Measurements from ENCODE around the gene ZFP37.
"Not testable (repeated sequence)": the region's sequence is repeated elsewhere in the genome, so short reads cannot be mapped to it uniquely, and the experiment has no call there.

Gene ZFP37

DNA sequence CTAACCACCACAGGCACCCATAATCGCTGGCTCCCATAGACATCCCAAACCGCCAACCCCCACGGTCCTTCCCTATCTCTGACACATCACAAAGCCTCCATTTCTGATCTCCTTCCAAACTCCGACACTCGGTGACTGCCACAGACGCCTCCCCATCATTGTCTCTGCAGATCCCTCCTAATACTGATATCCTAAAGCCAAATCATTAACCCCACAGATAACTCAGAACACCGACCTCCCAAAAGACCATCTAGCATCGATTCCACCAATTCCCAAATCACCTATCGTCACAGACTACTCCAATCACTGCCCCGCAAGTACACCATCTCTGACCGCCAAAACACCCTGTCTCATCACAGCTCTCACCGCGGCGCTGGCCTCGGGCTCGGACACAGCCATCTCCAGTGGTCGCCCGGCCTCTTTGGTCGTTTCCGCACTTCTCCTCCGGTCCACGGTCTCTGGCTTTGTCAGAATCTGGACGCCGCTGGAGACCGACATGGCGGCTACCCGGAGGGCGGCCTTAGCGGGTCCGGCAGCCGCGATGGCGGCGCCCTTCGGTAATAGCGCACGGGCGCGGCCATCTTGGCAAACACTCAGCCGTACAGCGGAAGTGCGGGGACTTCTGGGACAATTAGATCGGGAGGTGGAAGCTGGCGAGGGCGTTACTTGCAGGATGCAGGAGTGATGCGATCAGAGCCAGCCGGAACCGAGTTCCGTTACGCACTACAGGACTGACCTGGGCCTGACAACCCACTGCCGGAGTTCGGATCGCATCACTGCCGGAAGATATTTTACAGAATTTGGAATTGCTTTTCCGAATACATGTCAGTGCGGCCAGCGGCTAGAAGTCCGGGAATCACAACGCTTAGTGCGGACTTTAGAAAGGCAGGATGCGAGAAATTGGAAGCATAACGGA lies at the start of gene ZFP37:
Gene ZFP37, minus strand, starts transcription at position 534 of the 916 bp plus-strand sequence. Its CDS starts 36 bp downstream, at position 498.
- peak; percentile 52 for DNase-seq

DNA sequence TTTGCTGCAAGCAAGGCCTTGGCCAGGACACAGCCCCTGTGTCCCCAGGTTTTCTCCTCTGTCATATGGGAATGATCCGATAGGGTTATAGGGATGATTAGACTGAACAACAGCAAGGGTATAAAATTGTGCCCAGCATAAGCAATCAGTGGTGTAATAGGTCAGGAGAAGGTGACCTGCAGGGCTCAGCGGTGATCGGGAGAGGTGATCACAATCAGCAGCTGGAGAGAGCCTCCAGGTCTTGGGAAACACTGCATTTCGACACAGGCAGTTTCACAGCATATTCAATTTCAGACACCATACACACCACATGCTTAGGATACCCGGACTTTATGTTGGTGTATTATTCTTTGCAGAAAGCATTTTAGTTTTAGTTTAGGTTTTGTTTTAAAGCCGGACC lies 48.8 kb upstream of the ZFP37 start:
- not testable (repeated sequence) for DNase-seq

DNA sequence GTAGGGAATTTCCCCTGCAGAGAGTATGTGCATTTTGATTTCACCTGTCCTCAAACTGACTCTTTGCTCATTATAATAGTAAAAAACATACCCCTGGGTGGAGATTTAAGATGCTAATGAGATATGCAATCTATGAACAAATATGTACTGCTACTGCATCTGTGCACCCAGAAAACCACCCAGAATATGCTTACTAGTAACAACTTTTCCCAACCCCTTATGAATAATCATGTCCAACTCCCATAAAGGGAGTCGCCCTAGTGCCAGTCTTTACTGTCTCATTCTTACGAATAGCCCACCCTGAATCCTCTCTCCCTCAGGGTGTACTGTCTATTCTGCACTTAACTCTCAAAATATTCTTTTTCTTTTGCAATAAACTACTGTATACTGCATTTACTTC lies 39.0 kb upstream of the ZFP37 start:
- no peak for DNase-seq

DNA sequence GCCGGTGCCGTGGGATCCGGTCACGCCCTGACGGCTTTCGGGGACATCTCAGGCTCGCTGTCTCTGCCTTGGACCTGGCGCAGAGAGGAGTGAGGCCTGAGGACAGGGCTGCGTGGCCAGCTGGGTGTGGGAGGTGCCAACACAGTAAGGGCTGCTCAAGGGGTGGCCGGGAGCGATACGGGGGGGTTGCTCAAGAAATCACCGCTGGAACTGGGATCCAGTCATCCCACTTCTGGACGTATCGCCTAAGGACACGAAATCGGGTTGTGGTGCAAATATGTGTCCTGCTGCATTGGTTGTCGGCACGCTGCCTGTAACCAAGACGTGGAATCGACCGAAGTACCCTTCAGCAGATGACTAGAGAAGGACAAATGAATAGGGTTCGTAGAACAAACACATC lies 33.4 kb upstream of the ZFP37 start:
- DNase-seq = not testable (repeated sequence)

DNA sequence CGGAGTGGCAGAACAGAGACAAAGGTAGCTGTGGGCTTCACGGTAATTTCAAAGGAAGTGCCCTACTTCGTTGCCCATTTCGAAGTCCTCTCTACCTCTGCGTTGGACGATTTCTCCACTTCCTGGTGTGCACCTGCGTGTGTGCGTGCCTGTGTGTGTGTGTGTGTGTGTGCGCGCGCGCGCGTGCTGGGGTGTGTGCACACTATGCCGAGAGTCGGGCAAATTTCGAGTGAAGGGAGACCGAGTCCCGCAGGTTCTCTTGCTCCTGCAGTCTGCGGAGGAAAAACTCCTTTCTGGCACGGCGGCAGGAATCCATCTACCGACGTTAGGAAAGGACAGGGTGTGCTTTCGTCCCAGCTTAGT lies 32.6 kb upstream of the ZFP37 start:
- DNase-seq = not testable (repeated sequence)

DNA sequence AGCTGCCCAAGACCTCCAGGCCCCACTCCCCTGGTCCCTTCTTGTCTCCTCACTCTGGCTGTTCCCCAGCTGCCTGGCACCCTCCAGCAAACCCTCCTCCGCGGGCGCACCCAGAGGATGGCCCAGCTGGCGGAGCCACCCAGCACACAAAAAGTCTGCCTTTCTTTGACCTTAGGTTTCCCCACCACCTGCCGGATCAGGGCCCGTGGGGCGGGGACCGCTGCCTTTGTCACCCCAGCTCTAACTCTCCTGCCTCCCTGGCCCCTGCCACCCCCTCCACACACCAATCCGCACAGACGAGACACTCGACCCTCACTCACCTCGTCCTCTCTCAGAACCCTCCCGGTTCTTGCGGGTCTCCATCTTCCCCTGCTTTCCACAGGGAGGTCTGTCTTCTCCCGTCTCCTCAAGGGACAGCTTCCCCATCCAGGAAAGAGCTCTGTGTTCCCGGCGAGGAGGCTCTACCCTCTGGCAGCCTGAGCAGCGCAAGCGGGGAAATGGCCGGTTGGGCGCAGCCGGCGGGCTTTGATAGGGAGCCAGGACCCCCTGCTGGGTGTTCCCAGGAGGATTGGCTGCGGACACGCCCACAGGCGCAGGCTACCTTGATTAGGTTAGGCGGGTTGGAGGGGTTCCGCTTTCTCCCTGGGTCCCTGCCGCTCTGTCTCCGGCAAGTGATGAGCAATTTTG lies 32.1 kb upstream of the ZFP37 start:
- not testable (repeated sequence) for DNase-seq

DNA sequence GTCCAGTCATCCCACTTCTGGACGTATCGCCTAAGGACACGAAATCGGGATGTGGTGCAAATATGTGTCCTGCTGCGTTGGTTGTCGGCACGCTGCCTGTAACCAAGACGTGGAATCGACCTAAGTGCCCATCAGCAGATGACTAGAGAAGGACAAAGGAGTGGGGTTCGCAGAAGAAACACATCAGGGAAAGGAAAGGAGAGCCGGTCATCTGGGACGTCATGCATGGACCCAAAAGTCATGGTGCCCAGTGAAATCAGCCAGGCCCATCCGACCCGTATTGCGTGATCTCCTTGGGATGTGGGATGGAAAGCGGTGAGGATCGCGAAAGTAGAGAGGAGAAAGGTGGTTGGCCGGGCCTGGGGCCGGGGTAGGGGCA lies 6.4 kb upstream of the ZFP37 start:
- not testable (repeated sequence) for DNase-seq

DNA sequence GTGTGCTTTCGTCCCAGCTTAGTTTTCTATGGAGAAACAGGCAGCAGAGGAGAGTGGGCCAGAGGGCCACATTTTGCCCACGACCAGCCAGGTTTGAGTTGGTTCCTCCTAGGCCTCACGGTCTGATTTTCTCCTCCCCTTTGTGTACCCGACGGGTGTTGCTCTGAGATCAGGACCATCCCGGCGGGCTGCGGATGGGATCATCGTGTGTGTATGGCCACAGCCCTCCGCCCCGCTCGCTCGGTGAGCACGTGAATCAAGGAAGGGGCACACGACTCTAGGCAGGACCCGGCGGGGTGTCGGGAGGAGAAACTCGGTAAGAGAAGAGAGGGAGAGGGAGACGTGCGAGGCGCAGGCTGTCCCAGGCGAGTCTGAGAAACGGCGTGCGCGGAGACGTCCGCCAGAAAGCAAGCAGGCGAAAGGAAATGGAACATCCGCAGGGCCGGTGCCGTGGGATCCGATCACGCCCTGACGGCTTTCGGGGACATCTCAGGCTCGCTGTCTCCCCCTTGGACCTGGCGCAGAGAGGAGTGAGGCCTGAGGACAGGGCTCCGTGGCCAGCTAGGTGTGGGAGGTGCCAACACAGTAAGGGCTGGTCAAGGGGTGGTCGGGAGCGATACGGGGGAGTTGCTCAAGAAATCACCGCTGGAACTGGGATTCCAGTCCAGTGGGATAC lies 5.9 kb upstream of the ZFP37 start:
- not testable (repeated sequence) for DNase-seq

DNA sequence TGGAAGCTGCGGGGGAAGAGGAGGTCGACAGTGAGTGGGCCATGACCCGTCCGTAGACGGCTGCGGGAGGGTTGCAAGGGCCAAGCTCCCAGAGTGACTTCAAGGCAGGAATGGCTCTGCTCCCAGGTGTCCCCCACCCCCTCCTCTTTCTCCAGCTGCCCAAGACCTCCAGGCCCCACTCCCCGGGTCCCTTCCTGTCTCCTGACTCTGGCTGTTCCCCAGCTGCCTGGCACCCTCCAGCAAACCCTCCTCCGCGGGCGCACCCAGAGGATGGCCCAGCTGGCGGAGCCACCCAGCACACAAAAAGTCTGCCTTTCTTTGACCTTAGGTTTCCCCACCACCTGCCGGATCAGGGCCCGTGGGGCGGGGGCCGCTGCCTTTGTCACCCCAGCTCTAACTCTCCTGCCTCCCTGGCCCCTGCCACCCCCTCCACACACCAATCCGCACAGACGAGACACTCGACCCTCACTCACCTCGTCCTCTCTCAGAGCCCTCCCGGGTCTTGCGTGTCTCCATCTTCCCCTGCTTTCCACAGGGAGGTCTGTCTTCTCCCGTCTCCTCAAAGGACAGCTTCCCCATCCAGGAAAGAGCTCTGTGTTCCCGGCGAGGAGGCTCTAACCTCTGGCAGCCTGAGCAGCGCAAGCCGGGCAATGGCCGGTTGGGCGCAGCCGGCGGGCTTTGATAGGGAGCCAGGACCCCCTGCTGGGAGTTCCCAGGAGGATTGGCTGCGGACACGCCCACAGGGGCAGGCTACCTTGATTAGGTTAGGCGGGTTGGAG lies 4.7 kb upstream of the ZFP37 start:
- not testable (repeated sequence) for DNase-seq

DNA sequence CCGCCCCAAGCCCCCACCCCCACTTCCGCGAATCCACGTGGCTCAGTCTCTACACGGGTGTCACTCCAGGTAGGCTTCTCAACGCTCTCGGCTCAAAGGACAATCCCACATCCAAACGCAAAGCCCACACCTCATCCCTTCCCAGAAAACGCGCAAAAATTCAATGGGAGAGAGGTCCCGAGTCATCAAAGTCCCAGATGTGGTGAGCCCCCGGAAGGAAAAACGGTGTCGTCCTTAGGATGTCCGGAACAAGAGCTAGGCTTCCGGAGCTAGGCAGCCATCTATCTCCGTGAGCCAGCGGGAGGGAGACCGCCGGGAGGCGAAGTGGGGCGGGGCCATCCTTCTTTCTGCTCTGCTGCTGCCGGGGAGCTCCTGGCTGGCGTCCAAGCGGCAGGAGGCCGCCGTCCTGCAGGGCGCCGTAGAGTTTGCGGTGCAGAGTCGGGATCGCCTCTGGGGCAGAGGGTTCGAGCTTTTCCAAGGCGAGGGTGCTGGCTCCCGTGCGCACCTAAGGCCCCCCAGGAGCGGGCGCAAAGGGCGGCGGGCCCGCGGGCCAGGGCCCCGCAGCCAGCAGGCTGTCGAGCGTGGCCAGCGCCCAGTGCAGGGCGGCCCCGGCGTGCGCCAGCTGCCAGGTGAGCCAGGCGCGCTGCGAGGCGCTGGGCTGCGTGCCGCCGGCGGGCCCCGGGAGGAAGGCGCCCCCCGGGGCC lies 3.2 kb upstream of the ZFP37 start:
- not testable (repeated sequence) for DNase-seq

DNA sequence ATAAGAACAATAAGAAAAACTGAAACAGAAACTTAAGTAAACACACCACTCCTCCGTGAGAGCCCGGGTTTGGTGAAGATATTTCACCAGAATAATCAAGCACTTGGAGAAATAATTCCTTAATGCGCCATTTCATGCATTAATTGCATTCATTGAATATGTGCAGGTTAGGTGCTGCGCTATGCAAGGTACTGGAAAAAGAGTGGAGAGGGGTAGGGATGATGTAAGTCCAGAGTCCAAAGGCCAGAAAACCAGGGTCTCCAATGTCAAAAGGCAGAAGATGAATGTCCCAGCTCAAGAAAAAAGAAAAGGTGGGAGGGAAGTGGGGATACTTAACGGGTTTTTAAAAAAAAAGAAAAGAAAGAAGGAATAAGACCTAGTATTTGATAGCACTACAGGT lies 669 bp upstream of the ZFP37 start:
- no peak for DNase-seq

DNA sequence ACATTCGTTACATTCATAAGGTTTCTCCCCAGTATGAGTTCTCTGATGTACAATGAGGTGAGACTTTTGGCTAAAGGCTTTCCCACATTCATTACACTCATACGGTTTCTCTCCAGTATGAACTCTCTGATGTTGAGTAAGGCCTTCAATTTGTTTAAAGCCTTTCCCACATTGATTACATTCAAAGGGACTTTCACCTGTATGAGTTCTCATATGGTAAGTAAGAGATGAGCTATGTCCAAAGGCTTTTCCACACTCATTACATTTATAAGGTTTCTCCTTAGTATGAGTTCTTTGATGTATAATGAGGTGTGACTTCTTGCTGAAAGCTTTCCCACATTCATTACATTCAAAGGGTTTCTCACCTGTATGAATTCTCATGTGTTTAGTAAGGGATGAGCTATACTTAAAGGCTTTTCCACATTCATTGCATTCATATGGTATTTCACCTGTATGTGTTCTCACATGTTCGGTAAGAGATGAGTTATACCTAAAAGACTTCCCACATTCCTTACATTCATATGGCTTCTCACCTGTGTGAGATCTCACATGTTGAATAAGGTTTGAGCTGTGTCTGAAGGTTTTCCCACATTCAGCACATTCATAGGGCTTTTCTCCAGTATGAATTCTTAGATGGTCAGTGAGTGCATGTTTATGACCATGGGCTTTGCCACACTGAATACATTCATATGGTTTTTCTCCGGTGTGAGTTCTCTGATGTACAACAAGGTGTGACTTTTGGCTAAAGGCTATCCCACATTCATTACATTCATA lies 13.5 kb downstream of the ZFP37 start:
- DNase-seq = no peak

DNA sequence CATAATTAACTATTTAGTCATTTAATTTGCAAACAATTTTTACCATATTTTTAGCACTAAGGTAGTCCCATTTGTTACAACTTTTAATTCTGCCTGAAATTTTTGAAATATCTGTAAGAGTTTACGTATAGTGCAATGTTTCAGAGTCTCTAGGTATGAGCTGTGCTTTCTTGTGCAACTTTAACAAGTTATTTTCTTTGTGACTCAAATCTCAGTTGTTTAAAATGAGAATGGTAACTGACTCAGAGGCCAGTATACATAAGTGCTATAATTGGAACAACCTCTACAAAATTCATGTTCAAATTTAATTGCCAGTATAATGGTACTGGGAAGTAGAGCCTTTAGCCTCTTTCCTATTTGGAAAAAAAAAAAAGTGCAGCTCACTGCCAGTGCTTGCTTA lies 30.3 kb downstream of the ZFP37 start:
- no peak for DNase-seq

DNA sequence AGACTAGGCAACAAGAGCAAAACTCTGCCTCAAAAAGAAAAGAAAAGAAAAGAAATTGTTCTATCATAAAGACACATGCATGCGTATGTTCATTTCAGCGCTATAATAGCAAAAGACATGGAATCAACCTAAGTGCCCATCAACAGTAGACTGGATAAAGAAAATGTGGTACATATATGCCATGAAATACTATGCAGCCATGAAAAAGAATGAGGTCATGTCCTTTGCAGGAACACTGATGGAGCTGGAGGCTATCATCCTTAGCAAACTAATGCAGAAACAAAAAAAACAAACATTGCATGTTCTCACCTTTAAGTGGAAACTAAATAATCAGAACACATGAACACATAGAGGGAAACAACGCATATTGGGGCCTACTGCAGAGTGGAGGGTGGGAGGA lies 38.3 kb downstream of the ZFP37 start:
- no peak for DNase-seq

DNA sequence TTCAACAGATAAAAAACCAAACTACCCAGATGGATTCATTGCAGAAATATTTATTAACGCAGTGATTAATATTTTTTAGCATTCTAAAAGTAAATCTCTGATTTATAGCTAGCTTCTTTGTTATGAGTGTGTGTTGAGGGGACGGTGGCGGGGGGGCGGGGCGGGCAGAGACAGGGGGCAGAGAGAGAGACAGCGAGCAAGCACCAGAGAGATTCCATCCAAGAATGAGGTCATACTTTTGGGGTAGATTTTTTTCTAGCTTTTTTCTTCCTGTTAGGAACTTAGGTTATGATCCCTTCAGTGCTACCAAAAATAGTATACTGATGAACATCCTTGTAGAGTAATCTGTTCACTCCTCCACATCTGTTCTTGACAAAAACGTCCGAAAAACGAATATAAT lies 44.0 kb downstream of the ZFP37 start:
- DNase-seq = no peak

DNA sequence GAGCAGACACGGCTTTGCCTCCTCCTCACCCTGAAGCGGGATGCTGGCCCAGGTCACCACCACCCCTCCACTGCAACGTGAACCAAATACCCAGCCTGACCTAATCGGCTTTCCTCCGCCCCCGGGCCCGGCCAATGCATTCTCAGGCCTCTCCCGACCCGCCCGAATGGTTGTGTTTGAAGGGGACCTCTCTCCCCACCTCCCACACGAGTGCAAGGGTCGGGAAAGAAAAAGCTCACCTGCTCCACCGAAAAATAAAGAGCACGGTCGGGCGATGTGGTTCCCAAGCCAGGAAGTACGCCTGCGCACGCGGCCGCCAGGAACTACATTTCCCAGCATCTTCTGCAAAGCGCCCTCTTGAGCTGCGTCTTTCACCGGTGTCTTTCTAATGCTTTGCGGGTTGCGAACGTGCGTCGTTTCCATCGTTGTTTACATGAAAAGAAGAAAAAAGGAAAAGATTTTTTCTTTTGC lies 44.6 kb downstream of the ZFP37 start, which contains the start of gene ZNF883:
Gene ZNF883, minus strand, starts transcription at position 282 of the 471 bp plus-strand sequence.
- no peak for DNase-seq

DNA sequence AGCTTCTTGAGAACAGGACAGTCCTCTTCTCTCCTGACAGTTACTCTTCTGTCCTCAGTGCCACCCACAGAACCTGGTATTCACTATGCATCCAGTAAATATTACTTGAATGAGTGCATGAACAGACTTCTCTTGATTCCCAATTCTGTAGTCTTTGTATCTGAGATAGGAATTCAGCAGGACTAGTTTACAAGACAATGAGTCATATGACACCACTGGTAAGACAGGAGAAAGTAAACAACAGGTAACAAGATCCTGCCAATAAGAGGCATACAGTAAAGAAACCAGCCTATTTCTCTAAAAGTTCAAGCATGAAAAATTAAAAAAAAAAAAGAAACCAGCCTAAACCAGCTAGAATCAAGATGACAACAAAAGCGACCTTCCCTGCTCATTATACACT lies 50.7 kb downstream of the ZFP37 start:
- no peak for DNase-seq

DNA sequence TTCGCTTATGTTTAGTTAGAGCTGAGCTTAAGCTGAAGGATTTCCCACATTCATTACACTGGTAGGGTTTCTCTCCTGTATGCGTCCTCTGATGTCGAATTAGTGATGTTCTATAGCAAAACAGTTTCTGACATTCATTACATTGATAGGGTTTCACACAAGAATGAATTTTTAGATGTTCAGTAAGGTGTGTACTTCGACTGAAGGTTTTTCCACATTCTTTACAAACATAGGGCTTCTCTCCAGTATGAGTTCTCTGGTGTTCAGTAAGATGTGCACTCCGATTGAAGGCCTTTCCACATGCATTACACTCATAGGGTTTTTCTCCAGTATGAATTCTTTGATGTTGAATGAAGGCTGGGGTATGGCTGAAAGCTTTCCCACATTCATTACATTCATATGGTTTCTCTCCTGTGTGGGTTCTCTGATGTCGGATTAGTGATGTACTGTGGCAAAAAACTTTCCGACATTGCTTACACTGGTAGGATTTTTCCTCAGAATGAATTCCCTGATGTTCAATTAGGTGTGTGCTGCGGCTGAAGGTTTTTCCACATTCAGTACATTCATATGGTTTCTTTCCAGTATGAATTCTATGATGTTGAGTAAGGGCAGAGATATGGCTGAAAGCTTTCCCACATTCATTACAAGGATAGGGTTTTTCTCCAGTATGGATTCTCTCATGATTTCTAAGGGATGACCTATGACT lies 59.1 kb downstream of the ZFP37 start:
- no peak for DNase-seq
